Prostate gland (tissue), 2 donors: ENCODE results near the gene SH2D4B.

Experiments used
- CTCF ChIP-seq, 4 experiments: fragments of 200-600 bp in 2 of 4; fragments of 450-650 bp in 2 of 4; sonication (generic) in 2 of 4; IDR thresholded peaks; 1 replicate in 3 of 4; 2 replicates in 1 of 4; pipeline ENCODE4 v1.5.1; 2016 to 2019; ENCODE audit warnings: antibody characterized with exemption in 4 of 4, mild to moderate bottlenecking in 2 of 4, moderate library complexity in 2 of 4
- POLR2AphosphoS5 ChIP-seq: sonication (generic); formaldehyde crosslinking; IDR thresholded peaks from one replicate; pipeline ENCODE4 v1.6.1; 2017; ENCODE audit warnings: antibody characterized with exemption

DNA sequence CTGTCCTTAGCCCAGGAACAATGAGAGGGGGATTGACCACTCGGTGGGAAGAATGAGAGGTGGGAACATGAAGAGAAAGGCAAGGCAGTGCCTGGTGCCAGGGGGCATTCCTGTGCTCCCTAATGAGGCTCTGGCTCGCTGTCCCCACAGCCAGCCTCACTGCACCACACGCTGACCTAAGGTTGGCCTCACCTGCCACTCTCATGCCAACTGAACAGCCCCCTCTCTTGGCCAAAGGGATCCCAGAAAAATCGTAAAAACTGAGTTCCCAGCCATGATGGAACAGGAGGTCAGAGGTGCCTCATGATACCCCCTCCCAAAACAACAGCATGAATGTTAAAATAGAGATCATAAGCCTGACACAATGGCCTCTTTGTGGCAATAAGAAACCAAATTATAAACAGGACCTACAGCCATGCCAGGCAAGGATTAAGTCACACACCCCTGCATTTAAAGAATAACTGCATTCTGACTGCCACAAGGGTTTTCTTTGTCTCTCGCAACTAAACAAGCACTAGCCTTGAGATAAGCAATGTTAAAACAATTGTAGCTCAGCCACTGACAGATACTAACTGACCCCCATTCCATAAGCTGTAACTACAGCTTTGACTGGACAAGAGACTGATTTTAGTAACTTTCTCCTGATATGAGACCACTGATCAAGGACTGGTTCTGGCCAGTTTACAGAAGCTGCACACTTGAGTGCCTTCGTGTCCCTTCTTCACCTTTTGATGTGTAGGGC is 149.2 kb downstream of the SH2D4B start:
- no peak for TF ChIP-seq CTCF (IDR thresholded peaks at IDR 0.05)
- no peak for TF ChIP-seq POLR2AphosphoS5
